Glutamatergic neuron (in vitro differentiated cells): ENCODE measurements around the gene FAU. TPM values are rescaled to one million over a fixed set of nuclear protein-coding genes. Genes with fewer than 3 reads are reported as not detected.
"Not testable (repeated sequence)": the region's sequence is repeated elsewhere in the genome, so short reads cannot be mapped to it uniquely, and the experiment has no call there.

Source experiments
- DNase-seq: peaks from one replicate; pipeline ENCODE4 v3.0.0; 2022
- H3K27ac Mint-ChIP-seq: one replicate; pipeline ENCODE4 v1.8.0; 2020; ENCODE audit warnings: mild to moderate bottlenecking, mixed read lengths, inconsistent platforms; ENCODE audit not compliant: unreplicated experiment
- H3K27me3 Mint-ChIP-seq: one replicate; pipeline ENCODE4 v1.8.0; 2020; ENCODE audit warnings: mild to moderate bottlenecking, moderate library complexity, mixed read lengths, inconsistent platforms; ENCODE audit not compliant: unreplicated experiment
- H3K36me3 Mint-ChIP-seq: one replicate; pipeline ENCODE4 v1.8.0; 2020; ENCODE audit warnings: mild to moderate bottlenecking, mixed read lengths, inconsistent platforms; ENCODE audit not compliant: unreplicated experiment
- H3K4me1 Mint-ChIP-seq: one replicate; pipeline ENCODE4 v1.8.0; 2020; ENCODE audit warnings: mild to moderate bottlenecking, low read depth, mixed read lengths, inconsistent platforms; ENCODE audit not compliant: unreplicated experiment
- H3K4me3 Mint-ChIP-seq: one replicate; pipeline ENCODE4 v1.8.0; 2020; ENCODE audit warnings: mild to moderate bottlenecking, mixed read lengths, inconsistent platforms; ENCODE audit not compliant: unreplicated experiment
- H3K9me3 Mint-ChIP-seq: one replicate; pipeline ENCODE4 v1.8.0; 2020; ENCODE audit warnings: mild to moderate bottlenecking, moderate library complexity, mixed read lengths, inconsistent platforms; ENCODE audit not compliant: unreplicated experiment
- total RNA-seq: library from RNA; stranded (reverse); fragmentation: NEBNext Ultra II Directional; extraction: Animal tissue kit (Norgen Biotek cat#: 25700); gene quantifications from one replicate; pipeline ENCODE4 v1.2.1, GENCODE V29; 2021; ENCODE audit not compliant: unreplicated experiment
- TF ChIP-seq, protein P1 (sequence below): fragments of 200-600 bp; sonication (generic); IDR thresholded peaks from one replicate; pipeline ENCODE4 v1.5.0; 2021; ENCODE audit not compliant: partially characterized antibody, unreplicated experiment

The FAU gene
- total RNA-seq, 1 donor from 2014 or later: 560 TPM

DNA sequence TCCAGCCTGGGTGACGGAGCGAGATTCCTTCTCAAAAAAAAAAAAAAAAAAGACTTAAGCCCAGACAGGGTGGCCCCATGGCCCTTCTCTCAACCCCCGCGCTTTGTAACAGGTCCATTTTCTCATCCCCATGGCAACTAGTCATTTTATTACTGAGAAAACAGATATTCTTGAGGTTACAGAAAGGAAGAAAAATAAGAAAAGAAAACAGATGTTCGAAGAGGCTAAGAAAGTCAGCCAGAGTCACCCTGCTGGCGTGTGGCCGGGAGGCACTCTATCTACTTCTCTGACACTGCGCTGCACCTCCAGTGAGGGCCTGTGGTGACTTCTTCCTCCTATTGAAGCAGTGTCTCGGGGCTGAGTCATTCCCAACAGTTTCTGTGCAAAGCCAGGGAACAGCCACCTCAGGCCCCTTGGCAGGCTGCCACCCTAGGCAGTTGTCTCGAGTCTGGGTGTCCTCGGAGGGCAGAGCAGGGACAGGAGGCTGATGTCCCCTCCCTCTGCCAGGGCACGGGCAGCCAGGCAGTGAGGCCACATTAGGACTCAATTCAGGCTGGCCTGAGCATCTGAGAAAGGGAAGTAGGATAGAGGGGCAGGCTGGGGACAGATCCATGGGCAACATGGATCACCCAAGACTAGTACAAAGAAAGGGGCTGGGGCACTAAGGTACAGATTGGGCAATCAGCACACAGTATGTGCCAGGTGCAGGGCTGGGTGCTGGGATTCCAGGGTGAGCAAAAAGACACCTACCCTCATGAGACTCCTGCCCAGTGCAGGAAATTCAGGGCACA lies 28.8 kb upstream of the FAU start:
- Mint-ChIP-seq H3K27me3 (no peaks in the 10 kb centered on the region), H3K36me3 (no peaks in the 10 kb centered on the region), H3K27ac (no peak overlapping the region), H3K9me3 (peaks cover 5% of the 10 kb centered on the region), H3K4me3 (no peak overlapping the region), H3K4me1 (peaks cover 2% of the 10 kb centered on the region)
- no peak for DNase-seq
- TF ChIP-seq, protein P1, sequence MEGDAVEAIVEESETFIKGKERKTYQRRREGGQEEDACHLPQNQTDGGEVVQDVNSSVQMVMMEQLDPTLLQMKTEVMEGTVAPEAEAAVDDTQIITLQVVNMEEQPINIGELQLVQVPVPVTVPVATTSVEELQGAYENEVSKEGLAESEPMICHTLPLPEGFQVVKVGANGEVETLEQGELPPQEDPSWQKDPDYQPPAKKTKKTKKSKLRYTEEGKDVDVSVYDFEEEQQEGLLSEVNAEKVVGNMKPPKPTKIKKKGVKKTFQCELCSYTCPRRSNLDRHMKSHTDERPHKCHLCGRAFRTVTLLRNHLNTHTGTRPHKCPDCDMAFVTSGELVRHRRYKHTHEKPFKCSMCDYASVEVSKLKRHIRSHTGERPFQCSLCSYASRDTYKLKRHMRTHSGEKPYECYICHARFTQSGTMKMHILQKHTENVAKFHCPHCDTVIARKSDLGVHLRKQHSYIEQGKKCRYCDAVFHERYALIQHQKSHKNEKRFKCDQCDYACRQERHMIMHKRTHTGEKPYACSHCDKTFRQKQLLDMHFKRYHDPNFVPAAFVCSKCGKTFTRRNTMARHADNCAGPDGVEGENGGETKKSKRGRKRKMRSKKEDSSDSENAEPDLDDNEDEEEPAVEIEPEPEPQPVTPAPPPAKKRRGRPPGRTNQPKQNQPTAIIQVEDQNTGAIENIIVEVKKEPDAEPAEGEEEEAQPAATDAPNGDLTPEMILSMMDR: no peak

DNA sequence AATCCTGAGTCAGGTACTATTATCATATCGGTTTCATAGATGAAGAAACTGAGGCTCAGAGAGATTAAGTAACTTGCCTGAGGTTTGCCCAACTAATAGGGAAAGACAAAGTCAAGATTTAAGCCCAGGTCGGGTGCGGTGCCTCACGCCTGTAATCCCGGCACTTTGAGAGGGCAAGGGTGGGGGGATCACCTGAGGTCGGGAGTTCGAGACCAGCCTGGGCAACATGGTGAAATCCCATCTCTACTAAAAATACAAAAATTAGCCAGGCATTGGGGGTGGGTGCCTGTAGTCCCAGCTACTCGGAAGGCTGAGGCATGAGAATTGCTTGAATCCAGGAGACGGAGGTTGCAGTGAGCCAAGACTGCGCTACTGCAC lies 28.2 kb upstream of the FAU start:
- peak overlapping the region; percentile 73 for H3K27ac Mint-ChIP-seq

DNA sequence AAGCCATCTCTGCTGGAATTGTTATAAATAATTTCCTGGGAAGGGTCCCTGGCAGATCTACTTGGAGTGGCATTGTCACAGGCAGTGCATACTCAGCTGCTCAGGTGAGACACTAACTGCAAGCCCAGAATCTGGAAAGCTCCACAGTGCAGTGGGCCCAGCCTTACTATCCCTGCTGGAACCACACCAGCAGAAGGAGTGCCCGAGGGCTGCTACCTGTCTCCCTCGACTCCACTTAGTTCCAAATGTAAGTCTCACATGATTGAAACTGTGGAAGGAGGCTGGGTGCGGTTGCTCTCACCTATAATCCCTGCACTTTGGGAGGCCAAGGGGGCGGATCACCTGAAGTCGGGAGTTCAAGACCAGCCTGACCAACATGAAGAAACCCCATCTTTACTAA lies 26.7 kb upstream of the FAU start:
- TF ChIP-seq, protein P1: no peak
- DNase-seq: no peak
- Mint-ChIP-seq H3K27me3 (no peaks in the 10 kb centered on the region), H3K4me1 (peaks cover 2% of the 10 kb centered on the region), H3K4me3 (no peak overlapping the region), H3K27ac (no peak overlapping the region), H3K9me3 (peaks cover 5% of the 10 kb centered on the region), H3K36me3 (no peaks in the 10 kb centered on the region)

More for the DNA sequence above, 28.2 kb upstream of the FAU start:
- not testable (repeated sequence) for DNase-seq, H3K4me1 Mint-ChIP-seq, H3K27me3 Mint-ChIP-seq, H3K9me3 Mint-ChIP-seq, H3K4me3 Mint-ChIP-seq, H3K36me3 Mint-ChIP-seq

DNA sequence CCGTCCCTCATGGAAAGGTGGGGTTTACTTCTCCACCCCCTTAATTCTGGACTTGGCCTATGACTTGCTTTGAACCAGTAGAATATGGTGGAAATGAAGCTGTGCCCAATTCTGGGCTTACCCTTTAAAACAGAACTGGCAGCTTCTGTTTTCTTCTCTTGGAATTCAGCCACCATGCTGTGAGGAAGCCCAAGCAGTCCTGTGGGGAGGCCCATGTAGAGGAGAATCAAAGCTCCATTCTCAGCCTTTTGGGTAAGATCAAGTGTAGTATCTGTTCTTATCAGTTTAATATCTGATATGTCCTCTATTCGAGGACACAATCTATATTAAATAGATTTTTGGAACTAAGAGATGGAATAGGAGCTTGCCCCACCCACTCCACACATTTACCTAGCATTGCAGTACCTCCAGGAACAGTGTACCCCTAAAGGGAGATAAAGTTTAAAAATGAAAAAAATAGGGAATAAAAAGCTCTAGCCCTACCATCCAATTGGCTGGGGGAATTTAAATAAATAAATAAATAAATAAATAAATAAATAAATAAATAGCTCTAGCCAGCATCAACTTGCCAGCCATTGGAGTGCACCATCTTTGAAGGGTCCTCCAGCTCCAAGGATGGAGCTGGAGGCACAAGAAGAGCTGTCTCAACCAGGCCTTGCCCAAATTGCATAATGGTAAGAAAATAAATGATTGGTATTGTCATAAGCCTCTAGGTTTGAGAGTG lies 25.6 kb upstream of the FAU start:
- no peak for DNase-seq
- peaks cover 2% of the 10 kb centered on the region for H3K4me1 Mint-ChIP-seq
- H3K27me3 Mint-ChIP-seq: no peaks in the 10 kb centered on the region
- TF ChIP-seq, protein P1: no peak
- peaks cover 5% of the 10 kb centered on the region for H3K9me3 Mint-ChIP-seq
- no peak overlapping the region for H3K27ac Mint-ChIP-seq
- H3K4me3 Mint-ChIP-seq: no peak overlapping the region
- H3K36me3 Mint-ChIP-seq: no peaks in the 10 kb centered on the region

DNA sequence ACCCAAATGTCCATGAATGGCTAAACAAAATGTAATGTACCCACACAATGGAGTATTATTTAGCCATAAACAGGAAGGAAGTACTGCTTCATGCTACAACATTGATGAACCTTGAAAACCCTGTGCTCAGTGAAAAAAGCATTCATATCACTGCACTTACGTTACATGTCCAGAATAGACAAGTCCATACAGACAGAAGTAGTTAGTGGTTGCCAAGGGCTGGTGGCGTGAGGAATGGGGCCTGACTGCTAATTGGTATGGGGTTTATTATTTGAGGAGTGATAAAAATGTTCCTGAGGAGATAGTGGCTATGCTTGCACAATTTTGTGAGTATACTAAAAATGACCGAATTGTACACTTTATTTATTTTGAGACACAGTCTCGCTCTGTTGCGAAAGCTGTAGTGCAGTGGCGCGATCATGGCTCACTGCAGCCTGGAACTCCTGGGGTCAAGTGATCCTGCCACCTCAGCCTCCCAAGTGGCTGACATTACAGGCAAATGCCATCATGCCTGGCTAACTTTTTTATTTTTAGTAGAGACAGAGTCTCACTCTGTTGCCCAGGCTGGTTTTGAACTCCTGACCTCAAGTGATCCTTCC lies 20.1 kb upstream of the FAU start:
- no peaks in the 10 kb centered on the region for H3K4me1 Mint-ChIP-seq
- no peak overlapping the region for H3K27ac Mint-ChIP-seq
- no peak for DNase-seq
- no peaks in the 10 kb centered on the region for H3K27me3 Mint-ChIP-seq
- TF ChIP-seq, protein P1: no peak
- H3K4me3 Mint-ChIP-seq: no peak overlapping the region
- H3K9me3 Mint-ChIP-seq: no peaks in the 10 kb centered on the region
- no peaks in the 10 kb centered on the region for H3K36me3 Mint-ChIP-seq
